IPS-20b (cell line): ENCODE measurements around the gene NCOR1.
"Not testable (repeated sequence)": the region's sequence is repeated elsewhere in the genome, so short reads cannot be mapped to it uniquely, and the experiment has no call there.

Experiments
- H3K27ac ChIP-seq: one replicate; pipeline ENCODE4 v1.5.1; 2013; ENCODE audit warnings: low read length
- H3K27me3 ChIP-seq: 2 replicates; pipeline ENCODE4 v1.6.1; 2013; ENCODE audit warnings: mild to moderate bottlenecking, low read length, inconsistent platforms; ENCODE audit not compliant: insufficient read depth
- H3K36me3 ChIP-seq: 2 replicates; pipeline ENCODE4 v1.6.1; 2013; ENCODE audit warnings: low read depth, mild to moderate bottlenecking, inconsistent platforms, low read length, moderate library complexity; ENCODE audit not compliant: insufficient read depth
- H3K4me1 ChIP-seq: 2 replicates; pipeline ENCODE4 v1.6.1; 2013; ENCODE audit warnings: mild to moderate bottlenecking, control low read depth, inconsistent platforms, low read length, moderate library complexity; ENCODE audit not compliant: insufficient read depth
- H3K4me3 ChIP-seq: 2 replicates; pipeline ENCODE4 v1.5.1; 2013; ENCODE audit warnings: mild to moderate bottlenecking, low read length, inconsistent platforms
- H3K9ac ChIP-seq: 2 replicates; pipeline ENCODE4 v1.6.1; 2013; ENCODE audit warnings: low read depth, mild to moderate bottlenecking, inconsistent platforms, low read length, moderate library complexity
- H3K9me3 ChIP-seq: 2 replicates; pipeline ENCODE4 v1.6.1; 2013; ENCODE audit warnings: mild to moderate bottlenecking, low read depth, low read length, inconsistent platforms; ENCODE audit not compliant: insufficient read depth

NCOR1 gene

GRCh38 chr17:16243801-16244567 lies 28.6 kb upstream of the NCOR1 start:
- Histone ChIP-seq H3K36me3 (no peaks in the 10 kb centered on the region), H3K27ac (peak overlapping the region; percentile 43), H3K27me3 (no peaks in the 10 kb centered on the region), H3K4me3 (no peak overlapping the region), H3K9me3 (no peaks in the 10 kb centered on the region), H3K9ac (peak overlapping the region; percentile 14; the same call in 1 of the 2 replicates), H3K4me1 (peaks cover 6% of the 10 kb centered on the region; the same call in 1 of the 2 replicates)

- H3K4me1 ChIP-seq, result peaks cover 6% of the 10 kb centered on the region; the same call in 1 of the 2 replicates
- H3K27ac ChIP-seq, result peak overlapping the region; percentile 43
- H3K36me3 ChIP-seq, result no peaks in the 10 kb centered on the region
- H3K9me3 ChIP-seq, result no peaks in the 10 kb centered on the region
- H3K27me3 ChIP-seq, result no peaks in the 10 kb centered on the region
- H3K9ac ChIP-seq, result peak overlapping the region; percentile 14; the same call in 1 of the 2 replicates
- H3K4me3 ChIP-seq, result no peak overlapping the region
These were observed 28.1 kb upstream of the NCOR1 start for GRCh38 chr17:16243385-16243784.

- Histone ChIP-seq H3K36me3 (no peaks in the 10 kb centered on the region), H3K9ac (no peak overlapping the region), H3K4me1 (peaks cover 6% of the 10 kb centered on the region; the same call in 1 of the 2 replicates), H3K4me3 (no peak overlapping the region), H3K27me3 (no peaks in the 10 kb centered on the region), H3K9me3 (no peaks in the 10 kb centered on the region), H3K27ac (no peak overlapping the region)
These were observed 26.6 kb upstream of the NCOR1 start for GRCh38 chr17:16241906-16242399.

- Histone ChIP-seq H3K27ac (no peak overlapping the region), H3K4me1 (peaks cover 6% of the 10 kb centered on the region; the same call in 1 of the 2 replicates), H3K4me3 (no peak overlapping the region), H3K36me3 (peaks cover 3% of the 10 kb centered on the region; the same call in 1 of the 2 replicates), H3K27me3 (no peaks in the 10 kb centered on the region), H3K9me3 (no peaks in the 10 kb centered on the region), H3K9ac (no peak overlapping the region)
These were observed 24.6 kb upstream of the NCOR1 start for GRCh38 chr17:16239931-16240330.

GRCh38 chr17:16232391-16232790 lies 17.1 kb upstream of the NCOR1 start:
- Histone ChIP-seq H3K4me1 (no peaks in the 10 kb centered on the region), H3K9me3 (no peaks in the 10 kb centered on the region), H3K4me3 (no peak overlapping the region)

GRCh38 chr17:16229912-16230561 lies 14.7 kb upstream of the NCOR1 start:
- peaks cover 10% of the 10 kb centered on the region; the same call in 1 of the 2 replicates for H3K36me3 ChIP-seq
- not testable (repeated sequence) for H3K27ac ChIP-seq, H3K9ac ChIP-seq, H3K4me1 ChIP-seq, H3K9me3 ChIP-seq, H3K4me3 ChIP-seq, H3K27me3 ChIP-seq

More at GRCh38 chr17:16232391-16232790, 17.1 kb upstream of the NCOR1 start:
- Histone ChIP-seq H3K27ac (no peak overlapping the region), H3K27me3 (no peaks in the 10 kb centered on the region), H3K9ac (no peak overlapping the region), H3K36me3 (peaks cover 9% of the 10 kb centered on the region; the same call in 1 of the 2 replicates)

GRCh38 chr17:16222406-16222805 lies 7.1 kb upstream of the NCOR1 start:
- no peaks in the 10 kb centered on the region for H3K27me3 ChIP-seq
- H3K4me1 ChIP-seq, result no peaks in the 10 kb centered on the region
- H3K9me3 ChIP-seq, result no peaks in the 10 kb centered on the region
- no peak overlapping the region for H3K9ac ChIP-seq
- 0 out of 2 replicates have a peak, but pooled peaks cover 9% of the 10 kb centered on the region for H3K36me3 ChIP-seq
- H3K27ac ChIP-seq, result no peak overlapping the region
- H3K4me3 ChIP-seq, result no peak overlapping the region

- Histone ChIP-seq H3K27me3 (no peaks in the 10 kb centered on the region), H3K9me3 (no peaks in the 10 kb centered on the region), H3K9ac (peak within 1 kb of the TSS; percentile 94), H3K36me3 (0 out of 2 replicates have a peak, but pooled peaks cover 5% of the 10 kb centered on the region), H3K4me3 (peak within 1 kb of the TSS; percentile 98), H3K4me1 (peaks cover 6% of the 10 kb centered on the region; the same call in 1 of the 2 replicates), H3K27ac (peak within 1 kb of the TSS; percentile 94)
These were observed 1.8 kb upstream of the NCOR1 start, which contains the start of gene PIGL for GRCh38 chr17:16217002-16217635. PIGL (plus strand) TSS chr17:16217210; CDS start chr17:16217227, 17 bp downstream.

- not testable (repeated sequence) for H3K9me3 ChIP-seq, H3K27me3 ChIP-seq, H3K36me3 ChIP-seq, H3K4me1 ChIP-seq
- Histone ChIP-seq H3K4me3 (peak overlapping the region; percentile 98), H3K27ac (peak overlapping the region; percentile 94), H3K9ac (peak overlapping the region; percentile 94; the same call in 1 of the 2 replicates)
These were observed 1.1 kb upstream of the NCOR1 start for GRCh38 chr17:16216341-16217001.

GRCh38 chr17:16215965-16216316 lies 607 bp upstream of the NCOR1 start:
- H3K27me3 ChIP-seq, result no peaks in the 10 kb centered on the region
- H3K4me3 ChIP-seq, result peak overlapping the region; percentile 98
- H3K27ac ChIP-seq, result peak overlapping the region; percentile 94
- no peaks in the 10 kb centered on the region for H3K9me3 ChIP-seq
- H3K4me1 ChIP-seq, result peaks cover 6% of the 10 kb centered on the region; the same call in 1 of the 2 replicates
- H3K9ac ChIP-seq, result peak overlapping the region; percentile 93
- 0 out of 2 replicates have a peak, but pooled peaks cover 5% of the 10 kb centered on the region for H3K36me3 ChIP-seq

- H3K9me3 ChIP-seq, result no peaks in the 10 kb centered on the region
- H3K27me3 ChIP-seq, result no peaks in the 10 kb centered on the region
- peaks cover 6% of the 10 kb centered on the region; the same call in 1 of the 2 replicates for H3K4me1 ChIP-seq
- H3K4me3 ChIP-seq, result peak overlapping the region; percentile 98
- H3K27ac ChIP-seq, result peak overlapping the region; percentile 94
- H3K36me3 ChIP-seq, result 0 out of 2 replicates have a peak, but pooled peaks cover 5% of the 10 kb centered on the region
- H3K9ac ChIP-seq, result peak overlapping the region; percentile 93
These were observed 397 bp downstream of the NCOR1 start for GRCh38 chr17:16215002-16215272.
